Stimulated activated naive CD8-positive, alpha-beta T cell treated with anti-CD3 and anti-CD28 coated beads, Interleukin-15, Interleukin-2, amounts not matched to agents 100 U/mL and 50 U/mL, for 24 hours (primary cell): ENCODE measurements around the gene DLG4.
A peak's percentile ranks its signal among the peaks of the same experiment; 100 is the strongest.
"Not testable (repeated sequence)": the region's sequence is repeated elsewhere in the genome, so short reads cannot be mapped to it uniquely, and the experiment has no call there.

Experiments used
- ATAC-seq: fragments of 150-1000 bp; cut with Tn5 transposase; one replicate; pipeline ENCODE4 v1.10.0; 2021
- DNase-seq: peaks from one replicate; pipeline ENCODE4 v3.0.0; 2021

The DLG4 gene

GRCh38 chr17:7249214-7249613 is 29.6 kb upstream of the DLG4 start:
- ATAC-seq (no peak), DNase-seq (no peak)

DNA sequence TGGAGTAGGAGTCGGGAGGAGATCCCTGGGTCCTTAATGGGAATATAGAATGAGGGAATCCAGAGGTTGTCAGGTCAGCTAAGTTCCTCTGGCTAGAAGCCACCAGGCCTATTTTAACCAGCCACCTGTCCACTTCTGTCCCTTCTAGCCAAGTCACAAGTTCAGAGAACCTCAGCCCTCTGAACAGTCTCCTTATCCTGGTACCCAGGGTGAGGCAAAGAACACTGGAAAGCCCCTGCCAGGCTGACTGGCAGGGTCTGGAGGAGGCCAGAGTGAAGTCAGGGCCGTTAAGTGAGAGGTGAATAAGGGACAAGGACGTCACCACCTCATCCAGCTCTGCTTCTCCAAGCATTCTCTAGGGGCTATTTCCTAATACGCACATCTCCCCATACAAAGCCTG is 29.2 kb upstream of the DLG4 start:
- ATAC-seq (no peak), DNase-seq (no peak)

DNA sequence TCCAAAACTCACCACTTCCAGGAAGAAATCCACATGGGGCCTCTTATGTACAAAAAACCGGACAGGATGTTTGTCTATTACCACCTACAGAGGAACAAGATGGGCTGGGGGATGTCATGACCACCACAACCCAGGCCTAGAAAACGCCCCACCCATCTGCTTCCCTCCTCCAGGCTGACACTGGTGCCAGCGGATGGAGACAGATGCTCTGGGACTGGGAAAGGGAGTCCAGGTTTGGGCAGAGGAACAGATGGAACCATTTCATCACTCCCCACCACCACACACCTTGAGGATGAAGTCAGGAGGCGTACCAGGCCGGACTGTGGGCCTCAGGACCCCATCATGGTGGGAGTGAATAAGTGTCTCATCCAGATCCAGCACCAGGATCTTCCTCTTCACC is 27.1 kb upstream of the DLG4 start:
- ATAC-seq, result no peak
- DNase-seq, result no peak

DNA sequence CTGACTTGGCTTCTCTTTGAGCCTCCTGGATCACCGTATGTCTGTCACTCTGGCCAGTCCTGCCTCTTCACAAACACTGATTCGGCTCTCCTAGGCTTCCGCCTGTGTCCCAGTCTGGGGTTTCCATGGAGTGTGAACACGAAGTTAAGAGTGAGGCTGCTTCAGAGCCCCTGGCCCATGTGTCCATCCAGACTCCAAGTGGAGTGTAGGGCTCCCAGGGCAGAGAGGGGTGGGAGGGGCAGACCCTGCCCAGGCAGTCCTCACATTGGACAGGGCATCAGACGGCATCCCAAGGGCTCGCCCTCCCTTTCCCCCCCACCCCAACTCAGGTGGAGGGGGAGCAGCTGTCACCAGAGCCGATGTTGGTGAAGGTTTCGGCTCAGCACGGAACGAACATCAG is 24.2 kb upstream of the DLG4 start:
- DNase-seq, ATAC-seq: not testable (repeated sequence)

DNA sequence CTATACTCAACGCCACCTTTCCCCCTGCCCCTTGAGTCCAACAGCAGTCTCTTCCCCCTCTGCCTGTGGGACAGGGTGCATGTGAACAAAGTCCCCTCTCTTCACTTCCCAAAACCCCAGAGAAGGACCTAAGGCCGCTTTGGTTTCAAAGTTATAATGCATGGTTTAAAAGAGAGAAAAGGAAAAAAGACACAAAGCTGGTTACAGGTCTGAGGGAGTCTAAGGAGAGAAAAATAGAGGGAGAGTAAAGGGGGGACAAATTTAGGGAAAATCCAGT is 23.8 kb upstream of the DLG4 start:
- ATAC-seq (no peak), DNase-seq (no peak)

- peak; percentile 93 for DNase-seq
- ATAC-seq, result peak; percentile 52
Observed at GRCh38 chr17:7242717-7243452, 23.2 kb upstream of the DLG4 start.

DNA sequence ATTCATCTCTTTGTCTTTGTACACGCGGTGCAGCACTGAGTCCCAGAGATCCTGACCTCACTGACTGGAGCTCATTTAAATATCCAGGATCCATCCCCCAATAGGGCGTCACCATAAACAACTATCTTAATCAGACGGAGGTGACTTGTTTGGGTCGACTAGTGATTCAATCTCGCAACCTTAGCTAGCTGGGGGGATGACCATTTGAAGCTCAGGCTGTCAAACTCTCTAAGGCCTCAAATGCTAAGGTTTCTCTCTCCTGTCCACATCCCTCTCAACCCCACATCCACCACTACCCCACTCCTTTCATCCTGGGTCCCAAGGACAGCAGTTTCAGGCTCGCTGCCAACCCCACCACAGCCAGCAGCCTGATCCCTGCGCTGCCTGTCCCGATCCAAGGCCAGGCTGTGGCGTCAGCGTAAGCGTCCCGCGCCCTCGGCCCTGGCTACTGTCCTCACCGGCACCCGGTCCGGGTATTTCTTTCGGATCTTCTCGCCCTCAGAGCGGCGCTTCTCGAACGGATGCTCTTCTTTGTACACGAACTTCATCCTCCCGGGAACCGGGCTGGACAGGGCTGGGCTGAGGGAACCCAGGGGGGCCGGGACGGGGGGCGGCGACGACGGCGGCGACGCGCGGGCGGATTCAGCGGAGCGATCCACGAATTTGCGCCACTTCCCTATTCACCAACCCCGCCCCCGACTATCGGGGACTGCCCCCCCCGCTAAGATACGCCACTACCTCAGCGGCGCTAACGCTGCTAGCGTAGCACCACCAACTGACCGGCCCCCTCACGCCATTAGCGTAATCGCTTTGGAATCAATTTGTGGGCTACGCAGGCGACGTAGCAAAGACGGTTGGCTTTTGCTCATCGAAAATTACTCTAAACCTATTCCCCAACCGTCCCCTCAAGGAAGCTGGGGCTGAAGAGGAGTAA is 22.4 kb upstream of the DLG4 start, which contains the start of gene GABARAP:
TSS of gene GABARAP (minus strand) at position 667 of the 934 bp plus-strand sequence. CDS start at position 548, 119 bp downstream.
- DNase-seq (peak; percentile 95), ATAC-seq (peak; percentile 21)

DNA sequence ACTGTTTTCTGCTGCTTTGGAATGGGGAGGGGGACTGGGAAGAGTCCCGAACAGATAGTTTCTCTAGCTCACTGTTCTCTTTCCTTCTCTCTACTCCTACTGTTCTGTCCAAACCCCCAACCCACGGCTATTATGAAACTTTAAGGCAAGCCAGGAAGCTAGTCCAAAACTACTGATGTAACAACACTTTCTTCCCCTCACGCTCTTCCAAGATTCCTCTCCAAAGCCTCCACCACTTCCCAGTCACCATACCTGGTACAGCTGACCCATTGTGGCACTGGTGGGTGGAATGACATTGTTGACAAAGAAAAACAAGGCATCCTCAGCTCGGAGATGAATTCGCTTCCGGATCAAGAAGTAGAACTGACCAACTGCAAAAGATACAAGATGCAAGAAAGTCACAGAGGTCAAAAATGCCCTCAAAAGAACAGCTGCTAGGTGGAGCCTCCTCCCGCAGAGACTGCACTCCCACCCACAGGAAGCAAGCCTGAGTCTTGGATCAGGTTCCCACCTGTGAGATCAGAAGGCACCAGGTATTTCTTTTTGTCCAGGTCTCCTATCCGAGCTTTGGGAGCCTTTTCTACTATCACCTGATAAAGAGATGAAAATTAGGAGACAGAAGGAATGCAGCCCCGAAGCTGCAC is 21.6 kb upstream of the DLG4 start:
- no peak for DNase-seq

DNA sequence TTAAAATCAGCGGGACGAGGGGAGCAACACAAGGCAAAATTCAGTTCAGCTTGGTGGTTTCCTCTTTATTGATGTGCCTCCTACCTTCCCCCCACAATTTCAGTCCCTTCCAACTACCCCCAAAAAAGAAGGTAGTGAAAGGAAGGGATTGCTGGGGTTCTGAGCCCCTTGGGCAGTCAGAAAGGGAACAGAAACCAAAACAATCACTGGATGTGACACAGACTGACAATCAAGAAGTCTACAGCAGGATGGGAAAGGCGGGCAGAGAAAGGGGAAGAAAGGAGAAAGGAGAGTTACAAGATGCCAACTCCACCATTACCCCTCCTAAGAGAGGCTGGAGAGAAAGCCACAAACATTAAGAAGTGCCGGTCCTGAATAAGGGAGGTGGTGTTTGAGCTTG is 20.7 kb upstream of the DLG4 start:
- DNase-seq (no peak), ATAC-seq (no peak)

More for the DNA sequence above, 21.6 kb upstream of the DLG4 start:
- ATAC-seq, result no peak

DNA sequence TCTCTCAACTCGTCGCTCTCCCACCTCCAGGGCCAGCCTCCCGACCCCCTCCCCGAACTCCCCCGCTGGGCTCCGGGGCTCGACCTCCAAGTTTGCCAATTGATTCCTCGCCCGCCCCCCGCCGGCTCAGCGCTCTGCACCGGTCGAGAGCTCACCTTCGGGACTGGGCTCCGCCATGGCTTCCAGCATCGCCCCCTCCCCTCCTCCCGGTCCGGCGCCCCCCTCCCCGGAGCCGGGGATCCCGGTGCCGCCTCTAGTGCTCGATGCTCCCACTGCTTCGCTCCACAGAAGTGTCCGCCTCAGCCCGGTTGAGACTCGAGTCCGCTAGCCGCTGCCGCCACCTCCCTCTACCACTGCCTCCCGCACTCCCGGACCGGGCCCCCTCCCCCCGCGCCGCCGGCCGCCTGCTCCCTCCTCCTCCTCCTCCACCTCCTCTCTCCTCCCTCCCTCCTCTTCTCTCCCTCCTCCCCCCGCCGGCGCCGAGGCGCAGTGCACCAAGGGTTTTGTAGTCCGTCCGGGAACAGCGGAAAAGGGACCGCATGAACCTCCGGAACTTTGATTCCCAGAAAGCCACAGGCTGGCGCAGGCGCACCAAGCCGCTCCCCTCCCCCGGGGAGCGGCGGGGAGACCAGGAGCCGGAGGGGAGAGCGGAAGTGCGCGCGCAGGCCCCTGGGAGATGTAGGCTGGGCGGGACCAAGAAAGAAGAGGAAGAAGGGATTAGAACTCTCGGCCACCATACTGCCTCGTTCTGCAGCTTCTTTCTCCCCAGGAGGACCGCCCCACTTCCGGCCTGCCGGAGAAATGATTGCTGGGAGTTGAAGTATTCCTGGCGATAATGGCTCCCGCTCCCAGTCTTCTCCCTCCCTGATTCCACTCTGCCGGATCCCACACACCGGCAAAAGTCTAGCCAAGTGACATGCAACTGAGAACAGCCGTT is 19.7 kb upstream of the DLG4 start, which contains the start of gene PHF23:
TSS of gene PHF23 (minus strand) at position 367 of the 937 bp plus-strand sequence. CDS start at position 189, 178 bp downstream.
- ATAC-seq, result peak; percentile 64
- DNase-seq, result peak; percentile 97

DNA sequence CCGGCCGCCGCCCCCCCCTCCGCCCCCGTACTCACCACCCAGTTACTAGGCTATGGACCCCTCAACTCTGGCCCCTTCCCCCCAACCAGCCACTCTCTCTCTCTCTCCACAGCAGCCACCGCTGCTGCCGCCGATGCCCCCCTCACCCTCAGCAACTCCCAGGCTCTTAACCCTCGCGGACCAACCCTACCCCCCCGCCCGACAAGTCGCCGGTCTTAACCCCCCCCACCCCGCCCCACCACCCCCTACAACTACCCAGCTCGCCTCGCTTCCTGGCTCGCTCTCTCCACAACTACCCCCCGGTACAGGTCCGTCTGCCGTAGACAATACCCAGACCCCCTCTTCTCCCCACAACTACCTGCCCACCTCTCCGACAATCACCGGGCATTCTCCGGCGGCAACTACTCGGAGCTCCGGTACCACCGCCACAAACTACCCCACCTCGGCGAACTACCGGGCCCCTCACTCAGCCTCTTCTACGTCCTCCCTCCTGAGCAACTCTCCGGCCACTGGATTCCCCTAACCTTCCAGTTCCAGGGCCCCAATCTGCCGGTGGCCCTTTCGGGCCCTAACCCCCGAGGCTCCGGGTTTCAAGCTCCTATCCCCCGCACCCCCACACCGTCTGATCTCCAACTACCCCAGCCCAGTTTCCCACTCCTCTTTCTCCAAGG is 18.9 kb upstream of the DLG4 start:
- DNase-seq (peak; percentile 44), ATAC-seq (no peak)

GRCh38 chr17:7237761-7238419 is 18.3 kb upstream of the DLG4 start:
- DNase-seq (peak; percentile 92), ATAC-seq (peak; percentile 54)

GRCh38 chr17:7237266-7237760 is 17.7 kb upstream of the DLG4 start:
- ATAC-seq (no peak), DNase-seq (no peak)

DNA sequence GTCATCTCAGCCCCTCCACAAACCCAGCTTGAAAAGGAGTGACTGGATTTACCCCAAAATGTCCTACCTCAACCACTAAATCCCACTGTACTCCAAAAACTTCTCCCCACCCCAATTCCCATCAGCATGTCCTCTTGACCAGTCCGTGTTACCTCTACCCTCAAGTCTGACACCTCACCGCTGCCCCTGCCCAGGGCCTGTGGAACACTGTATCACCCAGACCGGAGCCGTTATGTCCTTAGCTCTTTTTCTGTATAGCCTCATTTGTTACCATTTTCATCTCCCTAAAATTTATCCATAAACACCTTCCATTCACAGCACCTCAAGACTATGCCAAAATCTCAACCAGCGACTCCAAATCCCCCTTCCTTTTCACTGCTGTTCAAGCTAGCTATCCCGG is 17.2 kb upstream of the DLG4 start:
- no peak for ATAC-seq
- DNase-seq, result no peak

- no peak for ATAC-seq
- DNase-seq, result no peak
Observed at GRCh38 chr17:7235693-7236665, 16.3 kb upstream of the DLG4 start.

- peak; percentile 40 for ATAC-seq
Observed at GRCh38 chr17:7234083-7234951, 14.7 kb upstream of the DLG4 start, which contains the start of gene DVL2. Gene DVL2 (minus strand): TSS chr17:7234517. CDS start chr17:7234262, 255 bp downstream.

DNA sequence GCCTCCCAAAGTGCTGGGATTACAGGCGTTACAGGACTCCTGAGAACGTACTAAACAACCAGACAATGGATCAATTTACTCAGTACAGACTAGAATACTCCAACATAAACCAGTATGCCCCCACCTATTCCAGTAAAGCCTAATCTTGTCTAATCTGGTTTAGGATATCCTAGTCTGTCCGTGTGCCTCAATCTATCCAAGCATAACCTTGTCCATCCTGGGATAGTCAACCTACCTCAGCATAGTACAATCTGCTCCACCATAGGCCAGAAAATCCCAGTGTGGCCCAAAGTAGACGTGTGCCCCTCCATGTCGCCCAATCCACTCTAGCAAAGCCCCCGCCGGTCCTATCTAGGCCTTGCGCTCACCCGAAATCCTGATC is 14.1 kb upstream of the DLG4 start:
- ATAC-seq (peak; percentile 1), DNase-seq (no peak)

More at GRCh38 chr17:7234083-7234951, 14.7 kb upstream of the DLG4 start, which contains the start of gene DVL2:
- DNase-seq, result peak; percentile 96

DNA sequence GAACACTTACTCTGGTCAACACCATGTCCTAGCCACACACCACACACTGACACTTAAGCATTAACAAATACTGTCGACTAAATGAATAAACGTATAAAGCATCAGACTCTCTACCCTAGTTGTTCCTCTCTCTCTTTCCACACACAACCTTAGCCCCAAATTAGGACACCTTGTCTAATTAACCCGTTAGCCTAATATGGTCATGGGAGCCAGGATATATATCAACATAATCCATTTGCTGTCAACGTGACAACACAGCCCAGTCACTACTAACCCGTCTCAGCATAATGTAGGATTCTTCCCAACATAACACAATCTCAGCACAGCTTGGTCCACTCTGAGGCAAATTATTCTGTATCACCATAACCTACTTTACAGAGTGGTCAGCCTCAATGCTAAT is 12.5 kb upstream of the DLG4 start:
- DNase-seq (no peak), ATAC-seq (no peak)
